NCI-H146 (cell line): ENCODE measurements around the gene PWWP2A.

ENCODE experiments used
- DNase-seq: peaks from one replicate; lab custom pipeline; 2025; lab: John Stamatoyannopoulos, UW

The PWWP2A gene

DNA sequence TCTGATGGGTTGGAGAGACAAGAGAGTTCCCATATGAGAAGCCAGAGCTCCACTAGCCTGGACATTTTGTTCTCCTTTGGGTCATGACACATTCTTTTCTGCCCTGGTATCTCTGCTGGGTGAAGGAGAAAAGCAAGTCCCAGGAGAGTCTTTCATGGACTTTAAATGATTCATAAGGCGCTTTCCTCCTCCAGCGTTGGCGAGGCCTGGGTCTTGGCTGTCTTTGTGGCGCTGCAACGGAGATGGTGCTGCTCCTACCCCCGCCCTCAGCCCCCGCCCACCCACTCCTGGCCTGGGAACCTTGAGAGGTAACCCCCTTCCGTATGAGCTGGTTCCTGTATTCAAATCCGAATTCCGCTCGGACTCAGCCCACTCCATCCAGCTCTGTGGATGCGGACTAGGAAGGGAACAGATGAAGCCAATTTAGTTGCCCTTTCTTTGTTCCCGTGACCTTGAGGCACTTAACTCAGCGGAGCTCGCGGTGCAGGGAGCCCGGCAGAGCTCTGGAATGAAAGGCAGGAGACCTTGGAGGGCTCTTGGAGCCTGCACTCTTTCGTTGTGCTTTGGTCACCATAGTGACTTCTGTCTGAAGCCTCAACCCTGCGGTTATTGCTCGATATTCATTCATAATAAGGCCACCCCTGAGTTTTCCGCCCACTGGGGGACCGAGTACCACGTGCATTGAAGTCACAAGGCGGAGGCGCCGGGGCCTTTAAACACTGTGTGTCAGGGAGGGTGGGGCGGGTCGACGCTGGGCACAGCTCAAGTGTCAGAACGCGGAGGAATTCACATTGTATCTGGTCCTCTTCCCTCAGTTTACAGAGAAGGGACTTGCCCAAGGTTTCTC is 14.0 kb upstream of the PWWP2A start:
- DNase-seq = peak; percentile 13

- no peak for DNase-seq
Measured at GRCh38 chr5:160129841-160130240, 10.6 kb upstream of the PWWP2A start.

DNA sequence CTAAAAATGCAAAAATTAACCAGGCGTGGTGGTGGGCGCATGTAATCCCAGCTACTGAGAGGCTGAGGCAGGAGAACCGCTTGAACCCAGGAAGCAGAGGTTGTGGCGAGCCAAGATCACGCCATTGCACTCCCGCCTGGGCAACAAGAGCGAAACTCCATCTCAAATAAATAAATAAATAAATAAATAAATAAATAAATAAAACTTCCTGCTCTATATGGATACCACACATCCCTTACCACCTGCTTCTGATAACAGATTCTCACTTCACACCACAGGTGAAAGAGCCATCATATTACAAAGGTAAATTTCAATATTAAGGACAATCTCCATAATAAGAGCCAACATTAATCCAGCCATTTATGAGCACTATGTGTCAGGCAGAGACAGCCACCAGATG is 9.4 kb upstream of the PWWP2A start:
- DNase-seq = no peak

- no peak for DNase-seq
Measured at GRCh38 chr5:160119905-160120266, 636 bp upstream of the PWWP2A start.

DNA sequence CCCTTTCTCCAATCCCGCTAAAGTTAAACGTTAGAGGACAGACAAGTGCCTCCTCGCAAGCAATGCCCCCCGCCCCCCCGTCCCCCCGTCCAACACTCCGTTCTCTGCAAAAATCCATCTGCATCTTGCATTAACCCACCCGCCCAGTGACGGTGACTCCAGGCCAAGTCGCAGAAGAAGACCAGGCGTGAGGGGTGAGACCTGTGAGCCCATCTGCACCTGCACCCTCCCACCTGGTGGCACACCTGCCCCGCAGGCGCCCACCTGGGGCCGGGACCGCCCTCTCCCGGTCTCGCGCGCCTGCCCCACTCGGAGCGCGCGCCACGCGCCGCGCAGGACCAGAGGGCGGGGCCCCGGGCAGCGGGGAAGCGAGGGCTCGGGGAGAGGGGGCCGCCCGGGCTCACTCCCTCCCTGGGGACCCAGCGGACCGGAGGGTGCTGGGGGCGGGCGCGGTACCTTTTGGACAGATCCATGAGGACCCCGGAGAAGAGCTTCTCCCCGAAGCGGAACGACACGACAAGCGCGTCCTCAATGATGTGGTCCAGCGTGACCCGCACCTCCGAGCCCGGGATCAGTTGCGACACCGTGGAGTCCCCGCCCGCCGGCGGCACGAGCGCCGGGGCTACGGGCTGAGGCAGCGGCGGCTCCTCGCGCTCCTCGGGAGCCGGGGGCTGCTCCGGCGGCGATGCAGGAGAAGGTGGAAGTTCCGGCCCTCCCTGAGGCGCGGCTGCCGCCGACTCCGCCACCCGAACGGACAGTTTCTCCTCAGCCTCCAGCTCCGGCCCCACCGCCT is 705 bp downstream of the PWWP2A start:
- peak; percentile 80 for DNase-seq

GRCh38 chr5:160116991-160117390 is 2.3 kb downstream of the PWWP2A start:
- DNase-seq = no peak

- DNase-seq = no peak
Measured at GRCh38 chr5:160108124-160108523, 11.1 kb downstream of the PWWP2A start.

- DNase-seq = no peak
Measured at GRCh38 chr5:160105686-160106360, 13.4 kb downstream of the PWWP2A start.

- no peak for DNase-seq
Measured at GRCh38 chr5:160097991-160098390, 21.3 kb downstream of the PWWP2A start.

DNA sequence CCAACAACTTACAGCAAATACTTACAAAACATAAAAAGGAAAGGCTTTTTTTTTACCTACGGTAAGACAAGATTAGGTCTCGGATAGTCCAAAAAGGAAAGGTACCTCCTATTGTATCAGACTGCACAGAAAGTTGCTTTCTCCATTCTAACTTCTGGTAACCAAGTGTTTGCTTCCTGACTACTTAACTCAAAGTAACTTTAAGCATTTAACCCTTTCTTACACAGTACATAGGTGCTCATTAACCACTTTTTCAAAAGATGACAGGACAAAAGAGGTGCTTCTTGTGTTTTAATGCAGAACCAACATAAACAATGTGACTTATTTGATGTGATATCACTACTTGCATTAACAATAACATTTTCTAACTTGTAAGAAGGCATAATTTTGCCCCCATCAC is 23.1 kb downstream of the PWWP2A start:
- no peak for DNase-seq

- DNase-seq = no peak
Measured at GRCh38 chr5:160092960-160093707, 26.1 kb downstream of the PWWP2A start.

DNA sequence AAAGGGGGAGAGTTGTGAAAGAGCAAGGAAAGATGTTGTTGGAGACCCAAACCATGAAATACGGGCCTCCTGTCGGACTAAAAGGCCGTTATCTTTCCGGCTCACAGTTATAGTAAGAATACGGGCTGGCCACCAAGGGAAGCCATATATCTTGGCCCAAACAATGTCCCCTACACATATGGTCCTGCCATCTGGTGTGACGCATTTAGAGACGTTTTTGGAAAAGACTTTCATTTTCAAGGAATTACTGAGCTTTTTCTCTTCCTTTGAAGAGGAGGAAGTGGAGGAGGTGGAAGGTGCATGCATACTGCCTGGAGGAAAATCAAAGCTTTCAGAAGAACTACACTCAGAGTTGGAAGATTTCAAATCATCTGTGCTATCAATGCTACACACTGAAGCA is 26.7 kb downstream of the PWWP2A start:
- DNase-seq = no peak

DNA sequence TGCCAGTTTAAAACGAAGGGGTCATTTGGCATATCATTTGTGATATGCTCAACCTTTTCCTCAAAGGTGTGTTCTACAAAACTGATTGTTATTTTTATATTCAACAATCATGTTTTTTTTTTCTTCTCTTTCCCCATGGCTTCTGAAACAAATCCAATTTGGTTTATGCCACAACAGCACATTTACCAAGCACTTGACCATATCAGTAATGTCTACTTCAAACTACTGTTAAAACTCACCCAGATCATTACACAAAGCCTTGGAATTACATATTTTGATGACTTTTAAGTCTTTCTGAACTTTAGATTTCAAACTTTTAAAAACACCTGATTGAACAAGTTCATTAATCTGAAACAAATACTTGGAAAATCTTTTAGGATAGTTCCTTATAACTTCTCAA is 29.2 kb downstream of the PWWP2A start:
- DNase-seq = no peak

DNA sequence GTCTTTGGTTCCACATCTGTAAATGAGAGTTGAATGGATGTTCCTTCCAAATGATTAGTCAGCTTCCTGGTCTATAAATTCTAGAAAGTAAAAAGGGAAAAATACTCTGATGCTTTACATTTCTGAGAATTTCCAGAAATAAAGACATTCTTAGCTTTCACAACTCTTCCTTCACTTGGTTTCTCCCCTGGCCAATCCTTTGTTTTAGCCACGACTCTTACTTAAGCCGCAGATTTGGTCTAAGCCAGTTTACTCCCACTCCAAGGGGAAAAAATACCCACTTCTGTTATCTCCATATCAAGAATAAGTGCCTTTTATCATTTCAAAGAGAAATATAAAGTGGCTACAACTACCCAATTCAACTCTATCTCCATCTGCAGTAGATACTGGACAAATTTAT is 29.7 kb downstream of the PWWP2A start:
- DNase-seq = no peak

DNA sequence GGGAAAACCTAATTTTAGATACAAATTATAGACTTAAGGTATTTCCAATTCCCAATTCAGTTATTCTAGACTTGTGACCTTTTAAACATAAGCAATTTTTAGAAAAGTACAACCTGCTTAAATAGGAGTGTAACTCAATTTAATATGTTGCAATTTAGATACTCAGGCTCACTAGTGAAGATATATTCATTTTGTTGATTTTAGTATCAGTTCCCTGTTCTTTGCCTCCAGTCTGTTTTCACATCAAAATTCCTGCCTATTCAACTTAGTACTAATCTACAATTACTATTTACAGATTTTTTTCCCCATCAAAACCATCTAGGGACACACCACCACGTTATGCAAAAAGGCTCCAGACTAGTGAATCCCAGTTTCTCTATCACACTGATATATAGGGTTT is 30.4 kb downstream of the PWWP2A start:
- no peak for DNase-seq

DNA sequence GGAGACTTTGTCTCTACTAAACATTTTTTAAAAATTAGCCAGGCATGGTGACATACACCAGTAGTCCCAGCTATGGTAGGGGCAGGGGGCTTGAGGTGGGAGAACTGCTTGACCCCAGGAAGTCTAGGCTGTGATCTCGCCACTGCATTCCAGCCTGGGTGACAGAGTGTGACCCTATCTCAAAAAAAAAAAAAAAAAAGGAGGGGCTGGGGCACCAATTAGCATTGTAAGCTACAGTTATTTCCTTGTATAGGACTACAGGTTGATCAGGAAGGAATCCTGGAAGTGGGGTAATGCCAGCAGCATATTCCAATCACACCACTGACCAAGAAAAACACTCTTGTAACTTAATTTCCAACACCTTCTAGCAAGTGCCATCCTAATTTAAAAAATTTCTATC is 32.1 kb downstream of the PWWP2A start:
- no peak for DNase-seq

DNA sequence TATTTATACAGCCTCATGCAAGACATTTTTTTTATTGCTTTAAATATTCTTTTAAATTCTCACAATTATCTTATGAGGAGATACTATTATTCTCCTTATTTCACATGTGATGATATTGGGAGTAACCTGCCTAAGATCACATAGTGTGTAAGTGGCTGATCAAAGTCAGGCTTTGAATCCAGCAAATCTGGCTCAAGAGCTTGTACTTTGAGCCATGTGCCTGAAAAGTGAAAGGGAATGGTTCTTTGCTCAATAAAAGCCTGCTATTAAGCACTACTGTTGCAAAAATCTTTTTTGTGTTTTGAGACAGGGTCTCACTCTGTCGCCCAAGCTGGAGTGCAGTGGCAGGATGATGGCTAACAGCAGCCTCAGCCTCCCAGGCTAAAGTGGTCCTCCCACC is 35.1 kb downstream of the PWWP2A start:
- no peak for DNase-seq

GRCh38 chr5:160083501-160083900 is 35.7 kb downstream of the PWWP2A start:
- DNase-seq = no peak

DNA sequence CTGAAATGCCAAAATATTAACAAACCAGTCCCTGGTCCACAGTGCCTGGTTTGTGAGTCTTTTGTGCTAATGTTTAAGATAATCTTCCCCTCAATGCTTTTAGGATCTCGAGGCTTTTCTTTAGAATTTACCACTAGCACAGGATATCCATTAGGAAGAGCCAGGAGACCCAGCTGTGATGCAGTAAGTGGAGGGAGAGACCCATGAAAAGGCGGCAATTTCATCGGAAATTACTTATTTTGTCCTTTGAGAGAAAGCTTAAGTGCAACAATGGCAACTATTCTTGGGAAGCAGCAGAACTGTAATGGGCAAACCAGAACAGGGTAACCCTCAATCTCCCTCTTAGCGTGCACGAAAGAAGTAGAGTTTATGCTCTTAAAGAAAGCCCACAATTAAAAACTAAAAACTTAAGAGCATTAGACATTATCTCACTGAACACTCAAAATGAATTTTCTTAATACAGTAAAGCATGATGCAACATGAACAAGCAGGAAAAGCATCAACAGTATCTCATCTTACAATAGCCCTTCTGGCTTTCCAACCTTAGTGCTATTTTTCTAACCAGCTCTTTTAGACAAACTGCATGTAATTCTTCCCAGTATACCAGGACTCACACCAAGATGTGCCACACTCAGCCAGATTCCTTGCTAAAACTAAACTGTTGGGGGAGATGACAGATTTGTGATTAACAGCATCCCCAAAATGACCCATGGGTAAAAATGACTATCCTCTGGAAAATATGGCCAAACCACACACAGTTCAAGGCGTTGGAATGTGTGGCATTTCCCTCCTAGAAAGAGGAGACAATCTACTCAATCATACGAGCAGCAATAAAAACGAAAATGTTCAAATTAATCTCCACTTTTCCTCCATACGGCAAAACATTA is 36.4 kb downstream of the PWWP2A start:
- DNase-seq = no peak

DNA sequence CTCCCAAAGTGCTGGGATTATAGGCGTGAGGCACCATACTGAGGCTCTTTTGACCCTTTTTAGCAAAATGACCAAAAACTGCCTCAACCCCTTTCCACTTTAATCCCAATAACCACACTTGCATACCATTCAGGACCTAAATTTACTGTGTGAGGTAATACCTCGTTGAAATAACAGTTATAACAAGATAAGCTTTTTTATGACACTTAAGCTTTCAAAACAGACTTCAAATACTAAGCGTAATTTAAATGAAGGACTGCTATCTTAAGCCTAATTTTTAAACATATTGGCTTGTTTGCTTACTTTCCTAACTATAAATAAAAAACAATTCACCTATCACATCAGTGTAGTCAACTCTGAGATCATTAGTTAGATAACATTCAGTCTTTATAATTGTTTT is 37.8 kb downstream of the PWWP2A start:
- DNase-seq = no peak

GRCh38 chr5:160079753-160080152 is 39.5 kb downstream of the PWWP2A start:
- no peak for DNase-seq
